Panc1 (cell line): ENCODE data around the gene AVEN. TPM values are rescaled to one million over a fixed set of nuclear protein-coding genes. Genes with fewer than 3 reads are reported as not detected.

Experiments used
- ATAC-seq: fragments of 200-7000 bp; cut with Tn5 transposase; 2 replicates; pipeline ENCODE4 v1.9.1; 2020; ENCODE audit warnings: mild to moderate bottlenecking, moderate library complexity
- BruUV-seq: library from RNA; stranded (reverse); fragments of 400-500 nt; replicated peaks from 2 replicates; lab custom pipeline; 2021; lab: Mats Ljungman, UMichigan
- CTCF ChIA-PET: fragments of 300-600 bp; sonication (Branson Sonifier 250); formaldehyde crosslinking; loops from one replicate; lab custom pipeline; 2022; ENCODE audit warnings: antibody characterized with exemption; lab: Charles Lee
- POLR2A ChIA-PET: fragments of 300-600 bp; sonication (Branson Sonifier 250); formaldehyde crosslinking; loops from one replicate; lab custom pipeline; 2022; ENCODE audit warnings: antibody characterized with exemption; lab: Charles Lee
- DNase-seq: peaks from one replicate; pipeline ENCODE4 v3.0.0-alpha.2; 2010; ENCODE audit warnings: low read depth, low spot score
- H3K27ac ChIP-seq: 2 replicates; pipeline ENCODE4 v1.5.1; 2011; ENCODE audit warnings: mild to moderate bottlenecking, low read length, inconsistent platforms
- H3K27me3 ChIP-seq: fragments of 200-500 bp; sonication (Bioruptor generic); 2 replicates; pipeline ENCODE4 v1.6.0; 2014; ENCODE audit warnings: low read length, inconsistent platforms; ENCODE audit not compliant: control insufficient read depth, insufficient read depth
- H3K36me3 ChIP-seq: fragments of 200-500 bp; sonication (Bioruptor generic); 2 replicates; pipeline ENCODE4 v1.5.1; 2014; ENCODE audit warnings: inconsistent platforms, mild to moderate bottlenecking, low read length, moderate library complexity; ENCODE audit not compliant: control insufficient read depth, insufficient read depth
- H3K4me1 ChIP-seq: 2 replicates; pipeline ENCODE4 v1.5.1; 2011; ENCODE audit warnings: inconsistent platforms, mild to moderate bottlenecking, low read length, moderate library complexity; ENCODE audit not compliant: control insufficient read depth, insufficient read depth
- H3K4me3 ChIP-seq, 2 experiments: 2 replicates each; pipeline ENCODE4 v1.5.1; 2011 to 2012; ENCODE audit warnings: low read depth in 2 of 2, low read length in 2 of 2, mild to moderate bottlenecking in 2 of 2, inconsistent platforms in 1 of 2, moderate library complexity in 1 of 2
- H3K9me3 ChIP-seq: fragments of 200-500 bp; sonication (Bioruptor generic); 2 replicates; pipeline ENCODE4 v1.5.1; 2014; ENCODE audit warnings: low read depth, mild to moderate bottlenecking, inconsistent platforms, low read length, moderate library complexity; ENCODE audit not compliant: control insufficient read depth, insufficient read depth
- CTCF ChIP-seq: fragments of 450-650 bp; IDR thresholded peaks from 2 replicates; pipeline ENCODE4 v1.5.1; 2017; ENCODE audit warnings: mild to moderate bottlenecking
- POLR2AphosphoS5 ChIP-seq: IDR thresholded peaks from 2 replicates; pipeline ENCODE4 v1.6.1; 2012; ENCODE audit warnings: mild to moderate bottlenecking, low read depth, low read length, moderate library complexity
- REST ChIP-seq, 2 experiments: IDR thresholded peaks; 2 replicates each; pipeline ENCODE4 v1.6.1; 2011 to 2012; ENCODE audit warnings: low read depth in 2 of 2, control low read depth in 1 of 2, low read length in 1 of 2, mild to moderate bottlenecking in 1 of 2, moderate library complexity in 1 of 2; ENCODE audit not compliant: insufficient read depth in 1 of 2
- SIN3A ChIP-seq: IDR thresholded peaks from 2 replicates; pipeline ENCODE4 v1.6.1; 2012; ENCODE audit warnings: low read depth, mild to moderate bottlenecking, low read length, moderate library complexity, borderline replicate concordance; ENCODE audit not compliant: insufficient read depth
- TCF7L2 ChIP-seq: IDR thresholded peaks from 2 replicates; pipeline ENCODE4 v1.6.1; 2011; ENCODE audit warnings: mild to moderate bottlenecking, low read depth, low read length, inconsistent platforms
- in situ Hi-C: cut with HindIII; loops from 2 replicates; pipeline ENCODE4 v1.10.0; 2016; ENCODE audit warnings: low sequenced_read_pairs, low pct_unique_long_range_greater_than_20kb
- intact Hi-C: fragments of 100-400 bp; cut with micrococcal nuclease; formaldehyde crosslinking; loops from one replicate; pipeline ENCODE4 v1.10.0; 2022; ENCODE audit not compliant: unreplicated experiment
- total RNA-seq: library from RNA; stranded (reverse); gene quantifications from one replicate; pipeline ENCODE4 v1.2.1, GENCODE V29; 2021; ENCODE audit not compliant: unreplicated experiment

AVEN gene
- total RNA-seq, 1 experiment from 2014 or later = 18.4 TPM

GRCh38 chr15:33844186-33844585, 194.8 kb downstream of the AVEN start:
- Histone ChIP-seq H3K27ac (no peak overlapping the region), H3K27me3 (0 out of 2 replicates have a peak, but pooled peaks cover 6% of the 10 kb centered on the region), H3K36me3 (no peaks in the 10 kb centered on the region), H3K4me1 (no peaks in the 10 kb centered on the region), H3K4me3 (no peak overlapping the region), H3K9me3 (no peaks in the 10 kb centered on the region)
- ATAC-seq (no peak), DNase-seq (no peak)
- intact Hi-C loops = no loop called here
- in situ Hi-C loops = no loop called here
- POLR2A ChIA-PET = no interaction called here
- no TSS peak for BruUV-seq
- CTCF ChIA-PET = no interaction called here
- TF ChIP-seq REST (IDR thresholded peaks at IDR 0.05; ENCODE audit: insufficient read depth in 1 of 2, low read depth in 2 of 2, low read length in 1 of 2) = no peak
- TF ChIP-seq SIN3A = no peak
- TF ChIP-seq POLR2AphosphoS5 = no peak
- no peak for TF ChIP-seq TCF7L2
- no peak for TF ChIP-seq CTCF

- in situ Hi-C loops = no loop called here
Measured at GRCh38 chr15:33840615-33841014, 198.4 kb downstream of the AVEN start.

More at GRCh38 chr15:33840615-33841014, 198.4 kb downstream of the AVEN start:
- CTCF ChIA-PET = no interaction called here
- intact Hi-C loops = no loop called here
- H3K27ac ChIP-seq = no peak overlapping the region
- no peak for TF ChIP-seq REST (IDR thresholded peaks at IDR 0.05; ENCODE audit: insufficient read depth in 1 of 2, low read depth in 2 of 2, low read length in 1 of 2)
- TF ChIP-seq CTCF = no peak
- TF ChIP-seq SIN3A = no peak
- no peak for TF ChIP-seq TCF7L2
- TF ChIP-seq POLR2AphosphoS5 = no peak
- H3K4me3 ChIP-seq = no peak overlapping the region
- no TSS peak for BruUV-seq
- no peaks in the 10 kb centered on the region for H3K4me1 ChIP-seq
- POLR2A ChIA-PET = no interaction called here
- ATAC-seq (no peak), DNase-seq (no peak)
- 0 out of 2 replicates have a peak, but pooled peaks cover 6% of the 10 kb centered on the region for H3K27me3 ChIP-seq
- no peaks in the 10 kb centered on the region for H3K36me3 ChIP-seq
- H3K9me3 ChIP-seq = no peaks in the 10 kb centered on the region
